HepG2 (cell line): ENCODE results near the gene ANKRD40. TPM values are rescaled to one million over a fixed set of nuclear protein-coding genes. Genes with fewer than 3 reads are reported as not detected.

Experiments used
- AHR ChIP-seq: IDR thresholded peaks from 2 replicates; pipeline ENCODE4 v1.6.1; 2018; ENCODE audit warnings: missing genetic modification reagents, missing compliant biosample characterization
- ATF4 ChIP-seq, 2 experiments: fragments of 450-650 bp in 1 of 2; sonication (generic) in 1 of 2; formaldehyde crosslinking; IDR thresholded peaks; 2 replicates each; pipeline versions ENCODE4 v1.5.0 to v1.8.0; 2020 to 2022; ENCODE audit warnings: mild to moderate bottlenecking in 1 of 2, missing genetic modification reagents in 1 of 2
- CBX1 ChIP-seq: IDR thresholded peaks from one replicate; pipeline ENCODE4 v1.6.1; 2016; ENCODE audit warnings: antibody characterized with exemption, low read depth
- E2F1 ChIP-seq: sonication (generic); formaldehyde crosslinking; IDR thresholded peaks from 2 replicates; pipeline ENCODE4 v1.5.0; 2020; ENCODE audit warnings: missing genetic modification reagents
- HNRNPLL ChIP-seq: fragments of 200-400 bp; formaldehyde crosslinking; IDR thresholded peaks from 2 replicates; pipeline ENCODE4 v1.6.1; 2017; ENCODE audit warnings: mild to moderate bottlenecking, low read depth, low read length; ENCODE audit not compliant: poor library complexity, severe bottlenecking
- HNRNPUL1 ChIP-seq: fragments of 200-400 bp; formaldehyde crosslinking; IDR thresholded peaks from 2 replicates; pipeline ENCODE4 v1.6.1; 2017; ENCODE audit warnings: low read depth, mild to moderate bottlenecking, low read length, moderate library complexity
- MLLT10 ChIP-seq: sonication (generic); formaldehyde crosslinking; IDR thresholded peaks from 2 replicates; pipeline ENCODE4 v1.4.0; 2020; ENCODE audit warnings: missing genetic modification reagents
- MYPOP ChIP-seq: sonication (generic); formaldehyde crosslinking; IDR thresholded peaks from 2 replicates; pipeline ENCODE4 v1.8.1; 2023; ENCODE audit warnings: mild to moderate bottlenecking, moderate library complexity, missing genetic modification reagents
- PCBP2 ChIP-seq: fragments of 200-400 bp; formaldehyde crosslinking; optimal IDR thresholded peaks from 2 replicates; pipeline ENCODE3; 2018; ENCODE audit warnings: low read length, low read depth; ENCODE audit not compliant: poor library complexity, severe bottlenecking
- PHF21A ChIP-seq: sonication (generic); formaldehyde crosslinking; IDR thresholded peaks from 2 replicates; pipeline ENCODE4 v1.5.0; 2020; ENCODE audit warnings: mild to moderate bottlenecking, missing genetic modification reagents
- POLR2A ChIP-seq, 2 experiments: IDR thresholded peaks; 2 replicates each; pipeline ENCODE4 v1.6.1; 2011; ENCODE audit warnings: low read depth in 2 of 2, low read length in 2 of 2, mild to moderate bottlenecking in 1 of 2, moderate library complexity in 1 of 2; ENCODE audit not compliant: insufficient read depth in 1 of 2
- USF2 ChIP-seq, 2 experiments: sonication (generic) in 1 of 2; formaldehyde crosslinking in 1 of 2; IDR thresholded peaks; 2 replicates each; pipeline versions ENCODE4 v1.5.1 to v1.6.1; 2011 to 2020; ENCODE audit warnings: borderline replicate concordance in 1 of 2, low read depth in 1 of 2, low read length in 1 of 2, mild to moderate bottlenecking in 1 of 2, missing genetic modification reagents in 1 of 2, moderate library complexity in 1 of 2
- ZBTB2 ChIP-seq: sonication (generic); formaldehyde crosslinking; IDR thresholded peaks from 2 replicates; pipeline ENCODE4 v1.8.0; 2022; ENCODE audit warnings: low read depth, missing genetic modification reagents
- ZBTB8A ChIP-seq: sonication (generic); formaldehyde crosslinking; IDR thresholded peaks from 2 replicates; pipeline ENCODE4 v1.4.0; 2020; ENCODE audit warnings: mild to moderate bottlenecking, low read depth, missing genetic modification reagents, borderline replicate concordance
- ZNF224 ChIP-seq: sonication (generic); formaldehyde crosslinking; IDR thresholded peaks from 2 replicates; pipeline ENCODE4 v1.5.0; 2020; ENCODE audit warnings: mild to moderate bottlenecking, missing genetic modification reagents
- ZNF30 ChIP-seq: sonication (generic); formaldehyde crosslinking; IDR thresholded peaks from 2 replicates; pipeline ENCODE4 v1.5.0; 2020; ENCODE audit warnings: mild to moderate bottlenecking, missing genetic modification reagents
- ZNF512B ChIP-seq: sonication (generic); formaldehyde crosslinking; IDR thresholded peaks from 2 replicates; pipeline ENCODE4 v1.5.1; 2020; ENCODE audit warnings: missing genetic modification reagents, mild to moderate bottlenecking, borderline replicate concordance
- ZNF543 ChIP-seq: sonication (generic); formaldehyde crosslinking; IDR thresholded peaks from 2 replicates; pipeline ENCODE4 v1.4.0; 2020; ENCODE audit warnings: mild to moderate bottlenecking, missing genetic modification reagents
- ZNF724P ChIP-seq: sonication (generic); formaldehyde crosslinking; IDR thresholded peaks from 2 replicates; pipeline ENCODE4 v1.8.0; 2022; ENCODE audit warnings: missing genetic modification reagents, borderline replicate concordance
- polyA plus RNA-seq, 8 experiments: library from polyadenylated mRNA; depleted of rRNA in 3 of 8; stranded (reverse) in 7 of 8; unstranded in 1 of 8; fragments of >200 nt; fragmentation: Illumina TruSeq in 4 of 8; extraction: Trizol in 4 of 8; gene quantifications; 2 replicates each; pipeline versions ENCODE4 v1.2.1 to v1.2.3, GENCODE V29; 2011 to 2016; ENCODE audit warnings: low read depth in 4 of 8, missing spikeins in 1 of 8, mixed read lengths in 1 of 8; ENCODE audit not compliant: insufficient read depth in 1 of 8
- total RNA-seq, 5 experiments: library from RNA; depleted of rRNA; stranded (reverse); fragments of >200 nt; fragmentation: Illumina TruSeq; extraction: Trizol; gene quantifications; 2 replicates each; pipeline ENCODE4 v1.2.3, GENCODE V29; 2016; ENCODE audit warnings: low read depth in 1 of 5

ANKRD40 gene
- total and polyA plus RNA-seq, 2 of the 13 experiments (the other 11 are each of a cell fraction or from before 2014, with no cell fraction given) = 35.0 to 46.4 TPM

- TF ChIP-seq USF2 (IDR thresholded peaks at IDR 0.05; ENCODE audit: low read depth, low read length) = no peak
- no peak for TF ChIP-seq USF2 (CRISPR knock-in tag; IDR thresholded peaks at IDR 0.05; ENCODE audit: borderline replicate concordance)
- TF ChIP-seq HNRNPUL1 = no peak
- no peak for TF ChIP-seq E2F1 (CRISPR knock-in tag)
- TF ChIP-seq ZBTB8A (CRISPR knock-in tag) = no peak
- no peak for TF ChIP-seq ZBTB2 (CRISPR knock-in tag)
- no peak for TF ChIP-seq CBX1
- no peak for TF ChIP-seq ZNF30 (CRISPR knock-in tag)
- TF ChIP-seq HNRNPLL = no peak
- no peak for TF ChIP-seq PCBP2
- TF ChIP-seq ATF4 (CRISPR knock-in tag; IDR thresholded peaks at IDR 0.05) = no peak
- 0 out of 2 replicates have a peak, but pooled peaks have one; percentile 29 for TF ChIP-seq ZNF724P (CRISPR knock-in tag)
- no peak for TF ChIP-seq PHF21A
- TF ChIP-seq MLLT10 = no peak
- no peak for TF ChIP-seq ZNF224
- TF ChIP-seq MYPOP (CRISPR knock-in tag) = no peak; the same call in 1 of the 2 replicates
- TF ChIP-seq AHR (CRISPR knock-in tag) = no peak
- peak in 1 of 2 experiments; percentile 48; a peak in 1 of 4 replicates for TF ChIP-seq POLR2A (IDR thresholded peaks at IDR 0.05; ENCODE audit: insufficient read depth in 1 of 2, low read depth in 2 of 2, low read length in 2 of 2)
- no peak; the same call in 1 of the 2 replicates for TF ChIP-seq ZNF543 (CRISPR knock-in tag)
- no peak for TF ChIP-seq ZNF512B (CRISPR knock-in tag)
Observed at GRCh38 chr17:50661795-50662391, 45.8 kb downstream of the ANKRD40 start (continued).
